Endothelial cell of umbilical vein (primary cell): Measurements from ENCODE around the gene KARS1. TPM values are rescaled to one million over a fixed set of nuclear protein-coding genes. Genes with fewer than 3 reads are reported as not detected.

Source experiments
- Bru-seq: library from RNA; stranded (reverse); fragments of 400-500 nt; gene quantifications from one replicate; lab custom pipeline; 2021; lab: Mats Ljungman, UMichigan
- BruChase-seq, 2 experiments: library from RNA; stranded (reverse); fragments of 400-500 nt; gene quantifications; one replicate each; lab custom pipeline; 2021; lab: Mats Ljungman, UMichigan
- BruUV-seq: library from RNA; stranded (reverse); fragments of 400-500 nt; replicated peaks from 2 replicates; lab custom pipeline; 2021; lab: Mats Ljungman, UMichigan
- CTCF ChIA-PET: fragments of 300-600, 350-600 bp; sonication (Branson Sonifier 250); formaldehyde crosslinking; loops from one replicate; lab custom pipeline; 2021; ENCODE audit warnings: antibody characterized with exemption, inconsistent platforms; lab: Charles Lee
- POLR2A ChIA-PET: fragments of 300-600, 350-600 bp; sonication (Branson Sonifier 250); formaldehyde crosslinking; loops from one replicate; lab custom pipeline; 2021; ENCODE audit warnings: antibody characterized with exemption, inconsistent platforms; lab: Charles Lee
- DNase-seq: peaks from one replicate; pipeline ENCODE4 v3.0.0-alpha.2; 2011; ENCODE audit warnings: low read depth, low spot score
- FAIRE-seq: peaks from 2 replicates; lab custom pipeline; 2011; peaks lifted over from hg19 to GRCh38; lab: Jason Lieb, UNC
- H2AFZ ChIP-seq: 2 replicates; pipeline ENCODE4 v1.6.0; 2012; ENCODE audit warnings: low read depth, low read length, control low read depth, inconsistent platforms
- H3K27ac ChIP-seq: 2 replicates; pipeline ENCODE4 v1.5.1; 2011; ENCODE audit warnings: low read depth, mild to moderate bottlenecking, control low read depth, low read length, moderate library complexity; ENCODE audit not compliant: insufficient read depth
- H3K27me3 ChIP-seq, 2 experiments: 2 replicates each; pipeline versions ENCODE4 v1.6.0 to v1.6.1; 2011; ENCODE audit warnings: low read length in 2 of 2, mixed read lengths in 1 of 2; ENCODE audit not compliant: control insufficient read depth in 2 of 2, insufficient read depth in 2 of 2
- H3K36me3 ChIP-seq, 2 experiments: 2 replicates in 1 of 2; 3 replicates in 1 of 2; pipeline ENCODE4 v1.5.1; 2011; ENCODE audit warnings: low read length in 2 of 2, mild to moderate bottlenecking in 1 of 2, moderate library complexity in 1 of 2; ENCODE audit not compliant: control insufficient read depth in 2 of 2, insufficient read depth in 2 of 2; ENCODE audit errors: extremely low read depth in 1 of 2
- H3K4me1 ChIP-seq: 3 replicates; pipeline ENCODE4 v1.5.1; 2011; ENCODE audit warnings: mild to moderate bottlenecking, low read length; ENCODE audit not compliant: control insufficient read depth, insufficient read depth; ENCODE audit errors: extremely low read depth
- H3K4me2 ChIP-seq: 2 replicates; pipeline ENCODE4 v1.6.1; 2011; ENCODE audit warnings: low read length, control low read depth, mixed read lengths; ENCODE audit not compliant: insufficient read depth
- H3K4me3 ChIP-seq, 3 experiments: fragments of 200-600 bp in 1 of 3; sonication (generic), shearing (Covaris generic) in 1 of 3; replicated peaks in 1 of 3; 2 replicates each; pipeline ENCODE4 v1.5.1; 2011 to 2016; ENCODE audit warnings: control low read depth in 3 of 3, low read length in 3 of 3, mild to moderate bottlenecking in 2 of 3, inconsistent platforms in 1 of 3, low read depth in 1 of 3, moderate library complexity in 1 of 3; ENCODE audit not compliant: insufficient read depth in 1 of 3
- H3K79me2 ChIP-seq: 2 replicates; pipeline ENCODE4 v1.6.0; 2012; ENCODE audit warnings: low read length, inconsistent platforms; ENCODE audit not compliant: control insufficient read depth, insufficient read depth
- H3K9ac ChIP-seq: replicated peaks from 2 replicates; pipeline ENCODE3; 2011; ENCODE audit warnings: low read length, control low read depth; ENCODE audit not compliant: insufficient read depth; ENCODE audit errors: extremely low read depth
- H3K9me1 ChIP-seq: replicated peaks from 3 replicates; pipeline ENCODE4 v1.6.0; 2011; ENCODE audit warnings: mild to moderate bottlenecking, low read length; ENCODE audit not compliant: control insufficient read depth, insufficient read depth; ENCODE audit errors: extremely low read depth
- H3K9me3 ChIP-seq: replicated peaks from 2 replicates; pipeline ENCODE4 v1.5.1; 2012; ENCODE audit warnings: low read length, inconsistent platforms; ENCODE audit not compliant: control insufficient read depth, insufficient read depth
- H4K20me1 ChIP-seq: replicated peaks from 2 replicates; pipeline ENCODE3; 2011; ENCODE audit warnings: mild to moderate bottlenecking, low read length; ENCODE audit not compliant: control insufficient read depth, insufficient read depth; ENCODE audit errors: extremely low read depth
- JUN ChIP-seq: IDR thresholded peaks from 2 replicates; pipeline ENCODE4 v1.6.1; 2011; ENCODE audit warnings: borderline replicate concordance, low read depth; ENCODE audit not compliant: insufficient read length, insufficient read depth
- POLR2A ChIP-seq: IDR thresholded peaks from 2 replicates; pipeline ENCODE4 v1.6.1; 2012; ENCODE audit warnings: low read depth, mild to moderate bottlenecking, control low read depth, low read length
- POLR2AphosphoS5 ChIP-seq: IDR thresholded peaks from 2 replicates; pipeline ENCODE4 v1.6.1; 2012; ENCODE audit warnings: low read depth, mild to moderate bottlenecking, control low read depth, low read length, moderate library complexity; ENCODE audit not compliant: insufficient read depth
- dilution Hi-C: fragments of 300-500 bp; cut with MboI; formaldehyde crosslinking; loops from one replicate; pipeline ENCODE4 v1.15.0; 2019; ENCODE audit warnings: low sequenced_read_pairs; ENCODE audit not compliant: extremely low pct_ligation_motif_present
- intact Hi-C: fragments of 100-400 bp; cut with micrococcal nuclease; formaldehyde crosslinking; loops from one replicate; pipeline ENCODE4 v1.10.0; 2022
- long read RNA-seq: library from polyadenylated mRNA; stranded (forward); transcript quantifications from one replicate; pipeline ENCODE4 v2.0.0, GENCODE V29; 2021
- polyA minus RNA-seq, 3 experiments: library from RNA; depleted of rRNA, polyadenylated mRNA; stranded (reverse); fragments of >200 nt; gene quantifications; 1 replicate in 1 of 3; 2 replicates in 2 of 3; pipeline ENCODE4 v1.2.3, GENCODE V29; 2011
- polyA plus RNA-seq, 4 experiments: library from polyadenylated mRNA; depleted of rRNA in 3 of 4; stranded (reverse) in 3 of 4; unstranded in 1 of 4; fragments of >200 nt; gene quantifications; 2 replicates each; pipeline versions ENCODE4 v1.2.1 to v1.2.3, GENCODE V29; 2011 to 2012; ENCODE audit warnings: missing spikeins in 1 of 4
- total RNA-seq: library from RNA; stranded (reverse); gene quantifications from 2 replicates; pipeline ENCODE4 v1.2.3, GENCODE V29; 2021

KARS1 gene
- 137 and 146 TPM in 2 replicates for total RNA-seq
- 70.4 and 83.3 TPM in 2 replicates for polyA plus RNA-seq
- 124 and 136 TPM in 2 replicates for polyA plus RNA-seq (2011; cell fraction: cytosol; rRNA removed)
- polyA plus RNA-seq (2011; cell fraction: nucleus; rRNA removed) = 97.3 and 108 TPM in 2 replicates
- polyA plus RNA-seq (2012) = 149 and 166 TPM in 2 replicates
- 103 and 105 TPM in 2 replicates for polyA minus RNA-seq
- 74.8 TPM for polyA minus RNA-seq (2011; cell fraction: cytosol; rRNA and poly(A)+ RNA removed)
- polyA minus RNA-seq (2011; cell fraction: nucleus; rRNA and poly(A)+ RNA removed) = 42.7 and 67.9 TPM in 2 replicates
- percentile 87 among the genes with signal in this experiment for Bru-seq, nascent RNA
- BruChase-seq, experiment 1, labeled RNA remaining after a 6-hour chase = percentile 95 among the genes with signal in this experiment
- percentile 84 among the genes with signal in this experiment for BruChase-seq, experiment 2, labeled RNA remaining after a 2-hour chase
- long read RNA-seq, transcript KARS-202 (15 exons, 2,421 nt) = minor isoform, 24 of 416 reads
- long read RNA-seq, transcript KARS-211 (2 exons, 589 nt) = major isoform, 185 of 416 reads
- long read RNA-seq, transcript KARS-201 (14 exons, 2,005 nt) = minor isoform, 157 of 416 reads
- long read RNA-seq, partial matches to known transcripts = 24 of 416 reads
- long read RNA-seq, other reads (novel, unspliced or antisense) = 24 of 416 reads

DNA sequence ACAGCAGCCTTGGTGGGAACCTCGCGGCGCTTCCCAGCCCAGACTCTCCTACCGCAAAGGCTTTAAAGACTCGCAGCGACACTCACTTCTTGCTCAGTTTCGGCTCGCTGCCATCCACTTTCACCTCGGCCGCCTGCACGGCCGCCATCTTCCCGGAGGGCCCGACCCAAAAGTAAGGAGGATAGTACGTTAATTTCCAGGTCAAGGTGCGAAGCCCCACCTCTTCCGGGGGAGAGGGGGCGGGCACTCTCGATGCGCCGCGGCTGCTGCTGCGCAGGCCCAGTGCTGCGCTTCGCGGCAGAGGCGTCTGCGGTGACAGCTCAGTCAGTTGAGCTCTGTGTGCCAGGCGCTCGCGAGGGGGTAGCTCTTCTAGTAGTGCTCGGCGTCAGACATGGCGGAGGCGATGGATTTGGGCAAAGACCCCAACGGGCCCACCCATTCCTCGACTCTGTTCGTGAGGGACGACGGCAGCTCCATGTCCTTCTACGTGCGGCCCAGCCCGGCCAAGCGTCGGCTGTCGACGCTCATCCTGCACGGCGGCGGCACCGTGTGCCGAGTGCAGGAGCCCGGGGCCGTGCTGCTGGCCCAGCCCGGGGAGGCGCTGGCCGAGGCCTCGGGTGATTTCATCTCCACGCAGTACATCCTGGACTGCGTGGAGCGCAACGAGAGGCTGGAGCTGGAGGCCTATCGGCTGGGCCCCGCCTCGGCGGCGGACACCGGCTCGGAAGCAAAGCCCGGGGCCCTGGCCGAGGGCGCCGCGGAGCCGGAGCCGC lies at the start of gene KARS1, which contains the start of gene TERF2IP:
Gene KARS1 (minus strand): TSS at position 174 of the 773 bp plus-strand sequence. CDS start 26 bp downstream, at position 148.
Gene TERF2IP (plus strand): TSS at position 282 of the 773 bp plus-strand sequence. CDS start 110 bp downstream, at position 392.
- Histone ChIP-seq H3K27me3 (no peaks in the 10 kb centered on the region), H3K36me3 (peaks cover 0 to 3% of the 10 kb centered on the region in 2 experiments), H3K9me3 (no peaks in the 10 kb centered on the region), H3K9me1 (no peaks in the 10 kb centered on the region), H3K9ac (peak within 1 kb of the TSS; percentile 94), H3K4me2 (peak within 1 kb of the TSS; percentile 99), H3K27ac (peak within 1 kb of the TSS; percentile 67), H3K4me1 (peaks cover 32% of the 10 kb centered on the region), H3K4me3 (peak within 1 kb of the TSS; percentile 95 to 98 (median 98)), H3K79me2 (peaks cover 89% of the 10 kb centered on the region), H4K20me1 (peaks cover 6% of the 10 kb centered on the region), H2AFZ (peak within 1 kb of the TSS; percentile 93)
- dilution Hi-C loops = no loop called here
- intact Hi-C loops = loop anchor here (1.0 to 5.0 kb wide), 8 partner anchors 19 to 1543 kb away; partner anchors contain the start of genes ADAT1, GABARAPL2 and TMEM170A
- DNase-seq (peak; percentile 97), FAIRE-seq (peak; percentile 76)
- ChIA-PET POLR2A (interaction anchor here (0.7 to 1.5 kb wide), 5 partner anchors 19 to 184 kb away, joined by 3 to 12 read pairs (median 4); partner anchors contain the start of gene ADAT1), CTCF (interaction anchor here (0.6 to 1.3 kb wide), 7 partner anchors 15 to 1524 kb away, joined by 3 to 8 read pairs (median 3); partner anchors contain the start of gene ADAT1)
- TF ChIP-seq POLR2AphosphoS5 (peak; percentile 91), JUN (no peak), POLR2A (peak; percentile 92)
- no TSS peak for BruUV-seq
